ENCODE measurements around the gene WDR33. TPM values are rescaled to one million over a fixed set of nuclear protein-coding genes. Genes with fewer than 3 reads are reported as not detected.

The WDR33 gene
- polyA plus RNA-seq, 4 donors = 11.0 to 41.6 (median 13.8) TPM

GRCh38 chr2:127733816-127734537, 77.0 kb downstream of the WDR33 start:
- H3K4me1 ChIP-seq (ENCODE audit: control insufficient read depth in 3 of 3, insufficient read depth in 2 of 3, low read depth in 1 of 3, low read length in 2 of 3) = peaks cover 3 to 38% (median 6%) of the 10 kb centered on the region in 3 donors
- WGBS, 3 donors = 53 to 68% (median 56%) methylated on average over 5 of the region's 5 CpGs
- no peak overlapping the region for H3K4me3 ChIP-seq (ENCODE audit: low read depth in 1 of 3, low read length in 3 of 3)
- no peak for FAIRE-seq
- DNase-seq = peak in 1 of 2 donors; percentile 13
- peaks cover 0 to 2% (median 1%) of the 10 kb centered on the region in 3 donors for H3K36me3 ChIP-seq (ENCODE audit: control insufficient read depth in 3 of 3, insufficient read depth in 2 of 3, low read depth in 1 of 3, low read length in 3 of 3)
- no peaks in the 10 kb centered on the region for H3K27me3 ChIP-seq (ENCODE audit: control insufficient read depth in 3 of 3, insufficient read depth in 3 of 3, low read length in 3 of 3)
- H3K9me3 ChIP-seq (ENCODE audit: control insufficient read depth in 2 of 2, insufficient read depth in 1 of 2, low read depth in 1 of 2, low read length in 1 of 2) = no peaks in the 10 kb centered on the region
- H3K27ac ChIP-seq (ENCODE audit: low read depth in 1 of 3, low read length in 2 of 3) = peak overlapping the region in 1 of 3 donors; percentile 75

- Histone ChIP-seq H3K36me3 (ENCODE audit: control insufficient read depth in 3 of 3, insufficient read depth in 2 of 3, low read depth in 1 of 3, low read length in 3 of 3) (peaks cover 0 to 1% (median 0%) of the 10 kb centered on the region in 3 donors), H3K4me1 (ENCODE audit: control insufficient read depth in 3 of 3, insufficient read depth in 2 of 3, low read depth in 1 of 3, low read length in 2 of 3) (peaks cover 3 to 32% (median 6%) of the 10 kb centered on the region in 3 donors), H3K27me3 (ENCODE audit: control insufficient read depth in 3 of 3, insufficient read depth in 3 of 3, low read length in 3 of 3) (no peaks in the 10 kb centered on the region), H3K9me3 (ENCODE audit: control insufficient read depth in 2 of 2, insufficient read depth in 1 of 2, low read depth in 1 of 2, low read length in 1 of 2) (no peaks in the 10 kb centered on the region), H3K27ac (ENCODE audit: low read depth in 1 of 3, low read length in 2 of 3) (peak overlapping the region in 1 of 3 donors; percentile 24), H3K4me3 (ENCODE audit: low read depth in 1 of 3, low read length in 3 of 3) (no peak overlapping the region)
- FAIRE-seq = no peak
- DNase-seq = no peak
- WGBS, 3 donors = 73 to 88% (median 82%) methylated on average over 6 of the region's 6 CpGs
These were observed 77.7 kb downstream of the WDR33 start for GRCh38 chr2:127733113-127733815.

GRCh38 chr2:127726158-127726880, 84.7 kb downstream of the WDR33 start:
- no peak for FAIRE-seq

GRCh38 chr2:127722807-127723206, 88.2 kb downstream of the WDR33 start:
- Histone ChIP-seq H3K36me3 (ENCODE audit: control insufficient read depth in 3 of 3, insufficient read depth in 2 of 3, low read depth in 1 of 3, low read length in 3 of 3) (peaks cover 16 to 31% (median 23%) of the 10 kb centered on the region in 3 donors), H3K9me3 (ENCODE audit: control insufficient read depth in 2 of 2, insufficient read depth in 1 of 2, low read depth in 1 of 2, low read length in 1 of 2) (no peaks in the 10 kb centered on the region), H3K27ac (ENCODE audit: low read depth in 1 of 3, low read length in 2 of 3) (no peak overlapping the region), H3K4me3 (ENCODE audit: low read depth in 1 of 3, low read length in 3 of 3) (no peak overlapping the region), H3K27me3 (ENCODE audit: control insufficient read depth in 3 of 3, insufficient read depth in 3 of 3, low read length in 3 of 3) (no peaks in the 10 kb centered on the region), H3K4me1 (ENCODE audit: control insufficient read depth in 3 of 3, insufficient read depth in 2 of 3, low read depth in 1 of 3, low read length in 2 of 3) (no peaks in the 10 kb centered on the region)
- 87 to 94% (median 88%) methylated on average over 3 of the region's 3 CpGs for WGBS, 3 donors
- FAIRE-seq (no peak), DNase-seq (no peak)

More at GRCh38 chr2:127726158-127726880, 84.7 kb downstream of the WDR33 start:
- no peak overlapping the region for H3K4me3 ChIP-seq (ENCODE audit: low read depth in 1 of 3, low read length in 3 of 3)
- H3K27me3 ChIP-seq (ENCODE audit: control insufficient read depth in 3 of 3, insufficient read depth in 3 of 3, low read length in 3 of 3) = no peaks in the 10 kb centered on the region
- H3K27ac ChIP-seq (ENCODE audit: low read depth in 1 of 3, low read length in 2 of 3) = no peak overlapping the region
- no peaks in the 10 kb centered on the region for H3K9me3 ChIP-seq (ENCODE audit: control insufficient read depth in 2 of 2, insufficient read depth in 1 of 2, low read depth in 1 of 2, low read length in 1 of 2)
- H3K36me3 ChIP-seq (ENCODE audit: control insufficient read depth in 3 of 3, insufficient read depth in 2 of 3, low read depth in 1 of 3, low read length in 3 of 3) = peaks cover 6 to 10% (median 8%) of the 10 kb centered on the region in 3 donors
- H3K4me1 ChIP-seq (ENCODE audit: control insufficient read depth in 3 of 3, insufficient read depth in 2 of 3, low read depth in 1 of 3, low read length in 2 of 3) = no peaks in the 10 kb centered on the region
- no peak for DNase-seq
- WGBS, 3 donors = 87 to 92% (median 91%) methylated on average over 6 of the region's 6 CpGs

- H3K27me3 ChIP-seq (ENCODE audit: control insufficient read depth in 3 of 3, insufficient read depth in 3 of 3, low read length in 3 of 3) = no peaks in the 10 kb centered on the region
- peaks cover 16 to 33% (median 23%) of the 10 kb centered on the region in 3 donors for H3K36me3 ChIP-seq (ENCODE audit: control insufficient read depth in 3 of 3, insufficient read depth in 2 of 3, low read depth in 1 of 3, low read length in 3 of 3)
- no peak overlapping the region for H3K4me3 ChIP-seq (ENCODE audit: low read depth in 1 of 3, low read length in 3 of 3)
- DNase-seq (peak; percentile 15 to 24), FAIRE-seq (no peak)
- H3K27ac ChIP-seq (ENCODE audit: low read depth in 1 of 3, low read length in 2 of 3) = no peak overlapping the region
- H3K4me1 ChIP-seq (ENCODE audit: control insufficient read depth in 3 of 3, insufficient read depth in 2 of 3, low read depth in 1 of 3, low read length in 2 of 3) = no peaks in the 10 kb centered on the region
- WGBS, 3 donors = 75 to 92% (median 91%) methylated on average over 2 of the region's 2 CpGs
- H3K9me3 ChIP-seq (ENCODE audit: control insufficient read depth in 2 of 2, insufficient read depth in 1 of 2, low read depth in 1 of 2, low read length in 1 of 2) = no peaks in the 10 kb centered on the region
These were observed 89.0 kb downstream of the WDR33 start for GRCh38 chr2:127721978-127722355.

GRCh38 chr2:127721311-127721977, 89.5 kb downstream of the WDR33 start:
- H3K27me3 ChIP-seq (ENCODE audit: control insufficient read depth in 3 of 3, insufficient read depth in 3 of 3, low read length in 3 of 3) = no peaks in the 10 kb centered on the region
- 85 to 89% (median 86%) methylated on average over 6 of the region's 6 CpGs for WGBS, 3 donors
- no peaks in the 10 kb centered on the region for H3K4me1 ChIP-seq (ENCODE audit: control insufficient read depth in 3 of 3, insufficient read depth in 2 of 3, low read depth in 1 of 3, low read length in 2 of 3)
- DNase-seq (no peak), FAIRE-seq (no peak)
- H3K9me3 ChIP-seq (ENCODE audit: control insufficient read depth in 2 of 2, insufficient read depth in 1 of 2, low read depth in 1 of 2, low read length in 1 of 2) = no peaks in the 10 kb centered on the region
- no peak overlapping the region for H3K27ac ChIP-seq (ENCODE audit: low read depth in 1 of 3, low read length in 2 of 3)
- H3K36me3 ChIP-seq (ENCODE audit: control insufficient read depth in 3 of 3, insufficient read depth in 2 of 3, low read depth in 1 of 3, low read length in 3 of 3) = peaks cover 16 to 37% (median 26%) of the 10 kb centered on the region in 3 donors
- H3K4me3 ChIP-seq (ENCODE audit: low read depth in 1 of 3, low read length in 3 of 3) = no peak overlapping the region

- Histone ChIP-seq H3K27ac (ENCODE audit: low read depth in 1 of 3, low read length in 2 of 3) (no peak overlapping the region), H3K4me1 (ENCODE audit: control insufficient read depth in 3 of 3, insufficient read depth in 2 of 3, low read depth in 1 of 3, low read length in 2 of 3) (no peaks in the 10 kb centered on the region), H3K27me3 (ENCODE audit: control insufficient read depth in 3 of 3, insufficient read depth in 3 of 3, low read length in 3 of 3) (no peaks in the 10 kb centered on the region), H3K4me3 (ENCODE audit: low read depth in 1 of 3, low read length in 3 of 3) (no peak overlapping the region), H3K36me3 (ENCODE audit: control insufficient read depth in 3 of 3, insufficient read depth in 2 of 3, low read depth in 1 of 3, low read length in 3 of 3) (peaks cover 14 to 39% (median 32%) of the 10 kb centered on the region in 3 donors), H3K9me3 (ENCODE audit: control insufficient read depth in 2 of 2, insufficient read depth in 1 of 2, low read depth in 1 of 2, low read length in 1 of 2) (no peaks in the 10 kb centered on the region)
- 94 to 99% (median 98%) methylated on average over 13 of the region's 13 CpGs for WGBS, 3 donors
- DNase-seq = no peak
- no peak for FAIRE-seq
These were observed 91.4 kb downstream of the WDR33 start for GRCh38 chr2:127719301-127720218.

All from small intestine (tissue), 7 donors.